Lower leg skin (tissue), 4 donors: ENCODE data around the gene SDHAF2. TPM values are rescaled to one million over a fixed set of nuclear protein-coding genes. Genes with fewer than 3 reads are reported as not detected.
"Not testable (repeated sequence)": the region's sequence is repeated elsewhere in the genome, so short reads cannot be mapped to it uniquely, and the experiment has no call there.

Experiments
- DNase-seq, 2 donors: peaks; one replicate each; pipeline ENCODE4 v3.0.0-alpha.2; 2019; ENCODE audit warnings: low spot score in 2 of 2
- H3K4me3 ChIP-seq: fragments of 200-600 bp; sonication (generic); 2 replicates; pipeline ENCODE4 v1.5.1; 2017; ENCODE audit warnings: mild to moderate bottlenecking, low read depth; ENCODE audit not compliant: poor library complexity, severe bottlenecking
- CTCF ChIP-seq, 3 donors: fragments of 450-650 bp; IDR thresholded peaks; one replicate each; pipeline ENCODE4 v1.5.1; 2016; ENCODE audit warnings: antibody characterized with exemption in 3 of 3, mild to moderate bottlenecking in 3 of 3, moderate library complexity in 2 of 3
- POLR2A ChIP-seq, 2 donors: fragments of 450-650 bp; IDR thresholded peaks; one replicate each; pipeline ENCODE4 v1.6.1; 2016 to 2017; ENCODE audit warnings: antibody characterized with exemption in 2 of 2, mild to moderate bottlenecking in 1 of 2, moderate library complexity in 1 of 2
- WGBS, 2 donors: methylation state at CpG; one replicate each; pipeline ENCODE4 v1.1.5; 2018; 5-methylcytosine and 5-hydroxymethylcytosine counted together
- intact Hi-C: fragments of 100-400 bp; cut with DNase I; formaldehyde crosslinking; loops from one replicate; pipeline ENCODE4 v1.15.0; 2023; ENCODE audit warnings: low total_unique reads
- total RNA-seq, 4 donors: library from RNA; depleted of rRNA; stranded (reverse); fragments of >200 nt; gene quantifications; one replicate each; pipeline ENCODE4 v1.1.0, GENCODE V29; 2016

Gene SDHAF2
- total RNA-seq, 4 donors from 2014 or later: 24.2 to 32.8 (median 28.5) TPM

GRCh38 chr11:61460474-61460881, 30.6 kb downstream of the SDHAF2 start:
- DNase-seq: no peak
- no peak overlapping the region for H3K4me3 ChIP-seq
- whole genome bisulfite sequencing, 2 donors: 34 to 41% methylated on average over 3 of the region's 3 CpGs
- intact Hi-C loops: no loop called here
- no peak for TF ChIP-seq POLR2A (IDR thresholded peaks at IDR 0.05)
- no peak for TF ChIP-seq CTCF (IDR thresholded peaks at IDR 0.05)

GRCh38 chr11:61460986-61461385, 31.1 kb downstream of the SDHAF2 start:
- 83 to 89% methylated on average over 5 of the region's 5 CpGs for WGBS, 2 donors
- TF ChIP-seq CTCF (IDR thresholded peaks at IDR 0.05) (no peak), POLR2A (IDR thresholded peaks at IDR 0.05) (no peak)
- intact Hi-C loops: no loop called here
- no peak overlapping the region for H3K4me3 ChIP-seq
- DNase-seq: no peak

- WGBS, 2 donors: 72 to 75% methylated on average over 6 of the region's 6 CpGs
- H3K4me3 ChIP-seq, DNase-seq, intact Hi-C loops: not testable (repeated sequence)
These were observed 37.7 kb downstream of the SDHAF2 start for GRCh38 chr11:61467602-61468001.

GRCh38 chr11:61468002-61468401, 38.1 kb downstream of the SDHAF2 start:
- H3K4me3 ChIP-seq: no peak overlapping the region
- no peak for DNase-seq
- TF ChIP-seq CTCF (IDR thresholded peaks at IDR 0.05) (no peak), POLR2A (IDR thresholded peaks at IDR 0.05) (no peak)
- intact Hi-C loops: no loop called here
- 80% methylated on average over 7 of the region's 7 CpGs for WGBS, 2 donors

- H3K4me3 ChIP-seq: no peak overlapping the region
- 53 to 59% methylated on average over 5 of the region's 5 CpGs for WGBS, 2 donors
- peak; percentile 68 to 94 for DNase-seq
- TF ChIP-seq POLR2A (IDR thresholded peaks at IDR 0.05): no peak
- no peak for TF ChIP-seq CTCF (IDR thresholded peaks at IDR 0.05)
- intact Hi-C loops: loop anchor here (10.0 kb wide), 1 partner anchor 163 kb away; no protein-coding TSS in a partner anchor
These were observed 42.4 kb downstream of the SDHAF2 start for GRCh38 chr11:61472282-61472681.

GRCh38 chr11:61472868-61473267, 42.9 kb downstream of the SDHAF2 start:
- H3K4me3 ChIP-seq: no peak overlapping the region
- WGBS, 2 donors: 56% methylated on average over 5 of the region's 5 CpGs
- intact Hi-C loops: loop anchor here (10.0 kb wide), 1 partner anchor 162 kb away; no protein-coding TSS in a partner anchor

More at GRCh38 chr11:61472868-61473267, 42.9 kb downstream of the SDHAF2 start:
- TF ChIP-seq CTCF (IDR thresholded peaks at IDR 0.05) (no peak), POLR2A (IDR thresholded peaks at IDR 0.05) (no peak)
- DNase-seq: peak in 1 of 2 donors; percentile 31
